Measurements from ENCODE around the gene CACHD1.

- TF ChIP-seq CTCF (IDR thresholded peaks at IDR 0.05; ENCODE audit: low read depth, low read length), result no peak
- TF ChIP-seq EZH2phosphoT487 (IDR thresholded peaks at IDR 0.05; ENCODE audit: low read depth), result no peak
Observed at GRCh38 chr1:64482128-64482527, 12.2 kb downstream of the CACHD1 start.
